ENCODE results near the gene BRD9. TPM values are rescaled to one million over a fixed set of nuclear protein-coding genes. Genes with fewer than 3 reads are reported as not detected.
A peak's percentile ranks its signal among the peaks of the same experiment; 100 is the strongest.
"Not testable (repeated sequence)": the region's sequence is repeated elsewhere in the genome, so short reads cannot be mapped to it uniquely, and the experiment has no call there.

BRD9 gene
- 10 to 100 TPM; 50.6 to 54.7 TPM for total RNA-seq

DNA sequence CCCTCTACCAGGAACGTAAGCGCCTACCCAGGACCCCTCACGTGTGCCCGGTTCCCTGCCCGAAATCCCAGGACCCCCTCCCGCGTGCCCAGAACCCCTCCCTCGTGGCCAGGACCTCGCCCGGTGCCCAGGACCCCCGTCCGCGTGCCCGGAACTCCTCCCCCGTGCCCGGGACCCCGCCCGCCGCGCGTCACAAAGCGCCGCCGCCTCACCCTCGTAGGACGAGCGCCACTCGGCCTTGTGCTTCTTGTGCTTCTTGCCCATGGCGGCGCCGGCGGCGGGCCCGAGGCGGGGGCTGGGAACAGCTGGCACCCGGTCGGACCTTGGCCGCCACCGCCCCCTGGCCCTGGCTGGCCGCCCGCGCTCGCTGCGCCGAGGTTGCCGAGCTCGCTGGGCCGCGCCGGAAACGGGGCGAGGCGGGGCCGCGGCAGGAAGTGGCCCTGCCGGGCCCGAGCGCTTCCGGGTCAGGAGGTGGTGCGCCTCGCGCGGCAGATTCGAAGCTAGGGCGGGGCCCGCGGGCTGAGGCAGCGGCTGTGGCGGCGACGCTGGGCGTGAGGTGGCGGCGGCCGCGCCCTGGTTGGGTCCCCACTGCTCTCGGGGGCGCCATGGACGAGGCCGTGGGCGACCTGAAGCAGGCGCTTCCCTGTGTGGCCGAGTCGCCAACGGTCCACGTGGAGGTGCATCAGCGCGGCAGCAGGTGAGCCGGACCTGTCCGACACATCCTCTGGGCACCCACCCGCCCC lies at the start of gene BRD9, which contains the start of gene TRIP13:
Gene BRD9 (minus strand): TSS at position 408 of the 743 bp plus-strand sequence. CDS start 144 bp downstream, at position 264.
Gene TRIP13 (plus strand): TSS at position 491 of the 743 bp plus-strand sequence. CDS start 115 bp downstream, at position 606.
- no peaks in the 10 kb centered on the region for H3K9me3 Mint-ChIP-seq
- DNase-seq (peak; percentile 89 to 90), ATAC-seq (replicated peaks in 1 of 2) (peak; percentile 98 to 99)
- peak within 1 kb of the TSS; percentile 77 for H3K27ac Mint-ChIP-seq
- H3K4me1 Mint-ChIP-seq (ENCODE audit: low read depth), result peaks cover 28% of the 10 kb centered on the region
- H3K36me3 Mint-ChIP-seq (ENCODE audit: insufficient read depth in 2 of 2), result peaks cover 10 to 17% of the 10 kb centered on the region in 2 donors
- H3K4me3 Mint-ChIP-seq, result peak within 1 kb of the TSS; percentile 87 to 89
- no peaks in the 10 kb centered on the region for H3K27me3 Mint-ChIP-seq (ENCODE audit: low read depth)

GRCh38 chr5:940741-941140 lies 48.1 kb upstream of the BRD9 start:
- not testable (repeated sequence) for H3K36me3 Mint-ChIP-seq (ENCODE audit: insufficient read depth in 2 of 2); H3K4me3 Mint-ChIP-seq; H3K9me3 Mint-ChIP-seq; H3K4me1 Mint-ChIP-seq (ENCODE audit: low read depth); DNase-seq; H3K27ac Mint-ChIP-seq; ATAC-seq (replicated peaks in 1 of 2)
- H3K27me3 Mint-ChIP-seq (ENCODE audit: low read depth), result peaks cover 41% of the 10 kb centered on the region

DNA sequence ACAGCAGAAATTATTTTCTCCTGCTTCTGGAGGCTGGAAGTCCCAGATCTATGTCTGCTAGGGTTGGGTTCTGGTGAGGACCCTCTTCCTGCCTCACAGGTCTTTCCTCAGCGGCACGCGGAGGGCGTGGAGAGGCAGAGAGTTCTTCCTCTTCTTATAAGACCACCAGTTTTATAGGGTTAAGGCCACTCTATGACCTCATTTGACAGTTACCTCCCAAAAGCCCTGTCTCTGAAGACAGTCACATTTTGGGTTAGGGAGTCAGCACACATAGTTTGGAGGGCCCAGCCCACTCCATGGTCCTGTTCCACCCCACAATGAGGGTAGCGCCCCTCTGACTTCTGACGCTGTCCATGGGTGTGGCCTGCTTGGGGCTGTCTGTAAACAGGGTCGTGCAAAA lies 46.8 kb upstream of the BRD9 start:
- H3K4me3 Mint-ChIP-seq, result no peak overlapping the region
- no peak for ATAC-seq (replicated peaks in 1 of 2)
- H3K27ac Mint-ChIP-seq, result no peak overlapping the region
- DNase-seq, result no peak
- peaks cover 29% of the 10 kb centered on the region for H3K27me3 Mint-ChIP-seq (ENCODE audit: low read depth)
- H3K36me3 Mint-ChIP-seq (ENCODE audit: insufficient read depth in 2 of 2), result no peaks in the 10 kb centered on the region
- H3K9me3 Mint-ChIP-seq, result peaks cover 0 to 2% of the 10 kb centered on the region in 2 donors
- H3K4me1 Mint-ChIP-seq (ENCODE audit: low read depth), result peaks cover 11% of the 10 kb centered on the region

GRCh38 chr5:937151-937924 lies 44.7 kb upstream of the BRD9 start:
- H3K27ac Mint-ChIP-seq, result no peak overlapping the region
- H3K4me1 Mint-ChIP-seq (ENCODE audit: low read depth), result peaks cover 24% of the 10 kb centered on the region
- peaks cover 0 to 2% of the 10 kb centered on the region in 2 donors for H3K9me3 Mint-ChIP-seq
- H3K36me3 Mint-ChIP-seq (ENCODE audit: insufficient read depth in 2 of 2), result no peaks in the 10 kb centered on the region
- DNase-seq (no peak), ATAC-seq (replicated peaks in 1 of 2) (no peak)
- H3K27me3 Mint-ChIP-seq (ENCODE audit: low read depth), result peaks cover 13% of the 10 kb centered on the region
- H3K4me3 Mint-ChIP-seq, result no peak overlapping the region

DNA sequence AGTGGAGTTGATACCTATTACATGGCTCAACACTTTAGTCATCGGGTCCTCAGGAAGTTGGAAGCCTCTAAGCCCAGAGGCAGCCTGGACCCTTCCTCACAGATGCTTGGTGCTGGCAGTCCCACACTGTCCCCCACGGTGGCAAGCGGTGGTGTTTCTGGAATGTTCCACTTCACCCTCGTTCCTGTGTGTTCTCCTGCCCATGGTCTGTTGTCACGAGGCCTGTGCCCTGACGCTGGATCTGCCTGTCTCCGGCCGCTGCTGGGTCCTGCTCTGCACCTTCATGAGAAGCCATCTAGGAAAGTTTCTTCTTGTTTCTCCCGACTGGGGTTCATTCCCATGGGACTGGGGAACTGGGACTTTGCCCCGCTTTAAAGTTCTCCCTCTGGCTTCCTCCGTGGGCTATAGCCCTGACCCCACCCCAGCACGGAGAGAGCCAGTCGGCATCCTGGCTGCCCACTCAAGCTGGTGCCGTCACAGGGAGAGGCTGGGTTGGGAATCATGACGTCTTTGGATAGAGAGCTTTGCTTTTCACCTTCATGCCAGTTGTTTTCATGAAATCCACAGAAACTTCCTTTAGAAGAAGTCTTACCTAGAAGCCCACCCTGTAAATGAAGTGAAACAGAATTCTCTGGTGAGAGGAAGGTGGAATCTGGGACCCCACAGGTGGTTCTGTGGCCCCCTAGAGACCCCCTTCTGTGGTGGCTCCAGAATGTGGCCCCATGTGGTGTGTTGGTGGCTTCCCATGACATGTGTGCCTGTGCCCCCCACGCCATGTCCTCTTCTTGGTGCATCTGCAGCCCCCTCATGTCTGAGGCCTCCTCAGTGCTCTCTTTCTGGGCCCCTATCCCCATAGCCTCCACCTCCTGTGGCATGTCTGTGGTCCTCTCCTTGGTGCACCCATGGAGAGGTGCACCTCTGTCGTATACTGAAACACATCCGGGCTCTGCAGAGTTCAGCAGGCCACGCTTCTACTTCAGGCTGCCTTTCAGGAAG lies 43.8 kb upstream of the BRD9 start:
- Mint-ChIP-seq H3K27ac (no peak overlapping the region), H3K4me1 (ENCODE audit: low read depth) (peaks cover 24% of the 10 kb centered on the region), H3K9me3 (peaks cover 0 to 2% of the 10 kb centered on the region in 2 donors), H3K36me3 (ENCODE audit: insufficient read depth in 2 of 2) (no peaks in the 10 kb centered on the region), H3K4me3 (no peak overlapping the region), H3K27me3 (ENCODE audit: low read depth) (peaks cover 8% of the 10 kb centered on the region)
- no peak for DNase-seq
- ATAC-seq (replicated peaks in 1 of 2), result no peak

DNA sequence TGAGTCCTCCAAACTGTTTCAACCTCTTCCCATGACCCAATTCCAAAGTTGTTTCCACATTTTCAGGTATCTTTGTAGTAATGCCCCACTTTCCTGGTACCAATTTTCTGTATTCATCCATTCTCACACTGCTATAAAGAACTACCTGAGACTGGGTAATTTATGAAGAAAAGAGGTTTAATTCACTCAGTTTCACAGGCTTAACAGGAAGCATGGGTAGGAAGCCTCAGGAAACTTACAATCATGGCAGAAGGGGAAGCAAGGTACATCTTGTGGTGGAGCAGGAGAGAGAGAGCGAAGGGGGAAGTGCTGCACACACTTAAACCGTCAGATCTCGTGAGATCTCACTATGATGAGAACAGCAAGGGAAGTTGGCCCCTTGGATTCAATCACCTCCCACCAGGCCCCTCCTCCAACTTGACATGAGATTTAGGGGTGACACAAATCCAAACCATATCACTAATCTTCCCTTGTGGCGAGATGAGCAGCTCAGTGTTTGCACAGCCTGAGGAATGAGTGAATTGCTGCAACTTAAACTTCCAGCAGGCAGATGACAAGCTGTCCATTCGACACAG lies 43.0 kb upstream of the BRD9 start:
- Mint-ChIP-seq H3K9me3 (no peaks in the 10 kb centered on the region), H3K27ac (no peak overlapping the region), H3K36me3 (ENCODE audit: insufficient read depth in 2 of 2) (no peaks in the 10 kb centered on the region), H3K4me1 (ENCODE audit: low read depth) (peaks cover 24% of the 10 kb centered on the region), H3K4me3 (peak overlapping the region in 1 of 2 donors; percentile 16), H3K27me3 (ENCODE audit: low read depth) (peaks cover 3% of the 10 kb centered on the region)
- ATAC-seq (replicated peaks in 1 of 2), result peak; percentile 71 to 80
- no peak for DNase-seq

DNA sequence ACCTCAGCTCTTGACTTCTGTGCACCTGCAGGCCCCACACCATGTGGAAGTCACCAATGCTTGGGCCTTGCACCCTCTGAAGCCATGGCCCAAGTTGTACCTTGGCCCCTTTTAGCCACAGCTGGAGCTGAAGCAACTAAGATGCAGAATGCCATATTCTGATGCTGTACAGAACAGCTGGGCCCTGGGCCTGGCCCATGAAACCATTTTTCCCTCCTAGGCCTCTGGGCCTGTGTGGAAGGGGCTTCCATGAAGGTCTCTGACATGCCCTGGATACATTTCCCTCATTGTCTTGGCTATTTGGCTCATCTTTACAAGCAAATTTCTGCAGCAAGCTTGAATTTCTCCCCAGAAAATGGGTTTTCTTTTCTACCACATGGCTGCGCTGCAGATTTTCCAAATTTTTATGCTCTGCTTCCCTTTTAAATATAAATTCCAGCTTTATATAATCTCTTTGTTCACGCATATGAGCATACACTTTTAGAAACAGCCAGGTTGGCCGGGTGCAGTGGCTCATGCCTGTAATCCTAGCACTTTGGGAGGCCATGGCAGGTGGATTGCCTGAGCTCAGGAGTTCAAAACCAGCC lies 41.9 kb upstream of the BRD9 start:
- ATAC-seq (replicated peaks in 1 of 2); H3K4me3 Mint-ChIP-seq; H3K9me3 Mint-ChIP-seq; H3K27ac Mint-ChIP-seq; DNase-seq; H3K27me3 Mint-ChIP-seq (ENCODE audit: low read depth); H3K36me3 Mint-ChIP-seq (ENCODE audit: insufficient read depth in 2 of 2): not testable (repeated sequence)
- H3K4me1 Mint-ChIP-seq (ENCODE audit: low read depth), result peaks cover 24% of the 10 kb centered on the region

GRCh38 chr5:933951-934350 lies 41.4 kb upstream of the BRD9 start:
- H3K9me3 Mint-ChIP-seq; DNase-seq; H3K4me3 Mint-ChIP-seq; ATAC-seq (replicated peaks in 1 of 2); H3K36me3 Mint-ChIP-seq (ENCODE audit: insufficient read depth in 2 of 2); H3K27ac Mint-ChIP-seq; H3K27me3 Mint-ChIP-seq (ENCODE audit: low read depth): not testable (repeated sequence)
- H3K4me1 Mint-ChIP-seq (ENCODE audit: low read depth), result peaks cover 24% of the 10 kb centered on the region

- no peak overlapping the region for H3K4me3 Mint-ChIP-seq
- no peaks in the 10 kb centered on the region for H3K36me3 Mint-ChIP-seq (ENCODE audit: insufficient read depth in 2 of 2)
- no peaks in the 10 kb centered on the region for H3K9me3 Mint-ChIP-seq
- peak in 1 of 2 donors; percentile 16 for ATAC-seq (replicated peaks in 1 of 2)
- H3K27ac Mint-ChIP-seq, result no peak overlapping the region
- peaks cover 15% of the 10 kb centered on the region for H3K27me3 Mint-ChIP-seq (ENCODE audit: low read depth)
- DNase-seq, result no peak
- H3K4me1 Mint-ChIP-seq (ENCODE audit: low read depth), result peaks cover 24% of the 10 kb centered on the region
Measured at GRCh38 chr5:933251-933861, 40.8 kb upstream of the BRD9 start.

- Mint-ChIP-seq H3K36me3 (ENCODE audit: insufficient read depth in 2 of 2) (no peaks in the 10 kb centered on the region), H3K27ac (no peak overlapping the region), H3K9me3 (no peaks in the 10 kb centered on the region), H3K27me3 (ENCODE audit: low read depth) (peaks cover 21% of the 10 kb centered on the region), H3K4me3 (no peak overlapping the region), H3K4me1 (ENCODE audit: low read depth) (peaks cover 24% of the 10 kb centered on the region)
- ATAC-seq (replicated peaks in 1 of 2) (peak; percentile 34 to 60), DNase-seq (no peak)
Measured at GRCh38 chr5:932628-933250, 40.1 kb upstream of the BRD9 start.

DNA sequence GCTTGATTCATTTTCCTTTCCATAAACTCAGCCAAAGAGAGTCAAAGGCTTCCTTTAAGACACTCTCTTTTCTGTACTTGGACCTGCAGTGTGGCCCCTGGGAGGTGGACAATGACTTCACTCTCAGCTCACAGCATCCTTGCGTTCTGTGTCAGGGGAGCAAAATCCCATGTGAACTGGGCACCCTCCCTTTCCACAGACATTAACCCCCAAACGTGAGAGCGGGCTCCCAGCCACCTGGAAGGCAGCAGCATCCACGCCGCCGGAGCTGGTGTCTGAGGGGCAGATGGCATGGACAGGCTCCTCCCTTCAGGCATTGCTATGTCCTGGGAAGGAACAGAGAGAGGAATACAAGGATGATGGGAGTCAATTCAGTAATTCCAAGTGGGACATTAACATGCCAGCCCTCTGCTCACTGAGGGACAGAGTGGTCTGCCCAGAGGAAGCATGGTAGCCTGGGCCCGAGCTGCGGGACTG lies 39.6 kb upstream of the BRD9 start:
- H3K4me3 Mint-ChIP-seq, result no peak overlapping the region
- peaks cover 24% of the 10 kb centered on the region for H3K4me1 Mint-ChIP-seq (ENCODE audit: low read depth)
- H3K9me3 Mint-ChIP-seq, result no peaks in the 10 kb centered on the region
- peaks cover 27% of the 10 kb centered on the region for H3K27me3 Mint-ChIP-seq (ENCODE audit: low read depth)
- DNase-seq (no peak), ATAC-seq (replicated peaks in 1 of 2) (no peak)
- no peaks in the 10 kb centered on the region for H3K36me3 Mint-ChIP-seq (ENCODE audit: insufficient read depth in 2 of 2)
- H3K27ac Mint-ChIP-seq, result no peak overlapping the region

Measured in activated T-cell treated with anti-CD3 and anti-CD28 coated beads, Interleukin-2, amount 50 U/mL, for 72 hours (primary cell).